Skeletal muscle cell (primary cell): ENCODE results near the gene HLA-DPA1.
"Not testable (repeated sequence)": the region's sequence is repeated elsewhere in the genome, so short reads cannot be mapped to it uniquely, and the experiment has no call there.

Experiments
- DNase-seq: peaks from one replicate; pipeline ENCODE4 v3.0.0-alpha.2; 2010; ENCODE audit warnings: low read depth
- H3K4me3 ChIP-seq: 2 replicates; pipeline ENCODE4 v1.5.1; 2011; ENCODE audit warnings: low read depth, mild to moderate bottlenecking, control low read depth, low read length, moderate library complexity

The HLA-DPA1 gene

GRCh38 chr6:33073431-33073871, at the start of gene HLA-DPA1:
TSS of gene HLA-DPA1 (minus strand) at chr6:33073649.
- H3K4me3 ChIP-seq, result no peak within 1 kb of the TSS
- DNase-seq, result no peak

DNA sequence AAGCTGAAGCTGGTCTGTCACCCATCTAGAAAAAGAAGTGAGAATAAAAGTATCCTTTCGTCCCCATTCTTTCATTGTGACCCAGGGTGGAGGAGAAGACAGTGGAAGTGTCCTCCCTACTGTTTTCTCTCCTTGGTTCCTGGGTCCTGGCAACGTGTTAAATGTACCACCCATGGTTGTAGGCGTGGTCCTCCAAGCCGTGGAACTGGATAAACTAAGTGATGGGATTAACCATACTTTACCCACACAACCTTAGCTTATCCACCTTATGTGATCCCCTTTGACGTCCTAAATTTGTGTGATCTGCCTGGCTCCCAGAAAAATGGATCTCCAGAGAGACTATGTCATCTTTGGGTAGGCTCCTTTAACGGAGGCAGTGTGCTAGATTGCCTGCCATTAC, 49.7 kb upstream of the HLA-DPA1 start:
- no peak overlapping the region for H3K4me3 ChIP-seq
- no peak for DNase-seq

- H3K4me3 ChIP-seq, result no peak overlapping the region
- DNase-seq, result no peak
Measured at GRCh38 chr6:33120001-33120400, 46.6 kb upstream of the HLA-DPA1 start.

DNA sequence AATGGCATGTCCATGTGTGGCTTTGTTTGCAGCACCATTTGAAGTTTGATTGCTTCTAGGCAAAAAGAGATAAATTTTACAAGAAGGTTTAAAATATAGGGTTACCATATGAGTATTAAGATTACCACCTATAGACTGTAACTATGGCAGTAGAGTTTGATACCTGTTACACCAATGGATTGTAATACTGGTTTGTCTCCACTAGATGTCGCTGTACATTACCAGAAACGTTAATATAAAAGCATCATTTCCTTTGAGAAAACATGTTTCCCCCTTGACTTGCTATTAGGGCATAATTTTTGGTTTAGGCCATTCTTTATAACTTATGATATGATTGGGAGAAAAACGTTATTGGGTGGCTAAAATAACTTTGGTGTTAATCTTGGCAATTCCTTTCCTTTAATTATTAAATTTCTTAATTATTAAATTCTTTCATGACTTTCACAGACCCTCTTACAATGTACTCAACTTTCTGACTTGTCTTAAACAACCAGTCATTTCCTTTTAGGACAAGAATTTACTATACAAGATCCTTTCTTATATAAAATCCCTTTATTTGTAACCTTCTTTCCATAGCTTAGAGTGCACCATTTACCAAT, 45.2 kb upstream of the HLA-DPA1 start:
- DNase-seq, result peak; percentile 7

GRCh38 chr6:33117811-33118277, 44.4 kb upstream of the HLA-DPA1 start:
- no peak overlapping the region for H3K4me3 ChIP-seq
- no peak for DNase-seq

More for the DNA sequence above, 45.2 kb upstream of the HLA-DPA1 start:
- H3K4me3 ChIP-seq, result no peak overlapping the region

DNA sequence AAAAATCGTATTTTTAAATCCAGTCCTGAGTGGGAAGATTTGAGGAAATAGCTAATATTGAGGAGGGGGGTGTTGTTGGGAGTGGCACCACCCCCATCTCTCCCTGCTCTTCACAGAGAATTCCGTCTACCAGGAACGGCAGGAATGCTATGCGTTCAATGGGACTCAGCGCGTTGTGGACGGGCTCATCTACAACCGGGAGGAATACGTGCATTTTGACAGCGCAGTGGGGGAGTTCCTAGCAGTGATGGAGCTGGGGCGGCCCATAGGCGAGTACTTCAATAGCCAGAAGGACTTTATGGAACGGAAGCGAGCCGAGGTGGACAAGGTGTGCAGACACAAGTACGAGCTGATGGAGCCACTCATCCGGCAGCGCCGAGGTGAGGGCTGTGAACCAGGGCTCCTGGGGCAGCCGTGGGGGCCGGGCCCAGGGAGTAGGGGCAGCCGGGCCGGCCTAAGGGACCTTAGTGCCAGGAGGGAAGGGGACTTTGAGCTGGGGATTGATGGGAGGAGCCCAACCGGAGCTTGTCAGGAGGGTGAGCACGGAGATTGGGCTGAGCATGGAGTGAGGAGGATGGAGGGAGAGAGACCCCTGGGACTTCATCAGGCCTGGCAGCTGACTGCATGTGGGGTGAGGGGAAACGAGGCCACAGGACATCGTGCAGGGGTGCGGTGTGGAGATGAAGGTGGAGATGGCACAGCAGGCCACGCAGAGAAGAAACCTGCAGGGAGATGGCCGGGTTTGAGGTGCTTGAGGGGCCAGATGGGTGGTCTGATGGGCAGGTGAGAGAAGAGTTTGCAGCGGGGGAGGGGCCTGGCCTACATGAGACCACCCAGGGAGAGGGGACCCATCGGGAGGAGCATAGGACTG, 43.6 kb upstream of the HLA-DPA1 start:
- DNase-seq, result no peak
- no peak overlapping the region for H3K4me3 ChIP-seq

DNA sequence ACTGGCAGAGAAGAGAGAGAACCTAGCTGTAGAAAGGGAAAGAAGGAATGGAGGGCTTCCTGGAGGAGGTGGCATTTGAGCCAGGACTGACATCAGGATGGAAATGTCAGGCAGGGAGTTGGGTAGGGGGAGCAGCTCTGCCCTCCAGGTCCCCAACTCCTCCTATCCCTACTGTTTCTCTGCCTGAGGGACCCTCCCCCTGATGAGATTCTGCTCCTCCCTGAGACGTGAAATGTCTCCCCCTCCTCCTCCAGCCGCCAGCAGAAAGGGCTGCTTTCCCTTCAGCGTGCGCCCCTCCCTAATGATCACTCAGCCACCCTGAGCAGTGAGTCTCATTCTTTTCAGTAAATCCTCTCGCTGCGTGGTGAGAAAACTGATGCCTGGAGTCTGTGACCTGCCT, 43.0 kb upstream of the HLA-DPA1 start:
- H3K4me3 ChIP-seq, result no peak overlapping the region
- DNase-seq, result no peak

DNA sequence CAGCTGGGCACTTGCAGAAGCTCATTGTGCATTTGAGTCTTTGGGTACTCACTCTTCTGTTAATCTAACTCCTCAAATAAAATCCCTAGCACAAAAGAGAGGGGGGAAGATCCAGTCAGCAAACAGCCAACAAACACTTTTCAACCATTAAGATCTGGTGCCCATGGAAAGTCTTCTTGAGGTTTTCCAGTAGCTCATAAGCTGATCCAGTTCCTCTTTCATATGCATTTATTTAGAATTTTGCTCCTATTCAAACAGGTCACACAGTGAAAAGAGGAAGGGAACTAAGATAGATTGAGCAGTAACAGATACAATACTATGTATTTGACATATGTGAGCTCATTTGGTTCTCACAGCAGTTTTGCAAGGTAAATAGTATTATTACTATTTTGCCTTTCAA, 41.0 kb upstream of the HLA-DPA1 start:
- no peak for DNase-seq
- no peak overlapping the region for H3K4me3 ChIP-seq

DNA sequence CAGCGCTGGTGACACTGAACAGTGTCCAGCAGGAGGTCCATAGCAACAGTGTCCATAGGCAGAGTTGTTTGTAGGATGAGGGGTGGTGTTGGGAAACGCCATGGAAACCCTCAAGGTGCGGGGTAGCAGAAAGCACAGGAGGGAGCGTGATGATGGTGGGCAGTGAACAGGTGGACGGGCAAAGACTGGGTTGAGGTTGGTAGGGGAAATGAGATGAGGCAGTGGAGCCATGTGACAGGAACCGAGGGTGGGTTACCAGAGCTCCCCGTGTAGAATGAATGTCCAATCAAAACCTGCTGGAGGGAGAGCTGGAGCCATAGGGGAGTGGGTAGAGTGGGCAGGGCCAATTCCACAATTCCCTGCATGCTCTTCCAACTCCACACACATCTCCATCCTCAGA, 40.3 kb upstream of the HLA-DPA1 start:
- H3K4me3 ChIP-seq, result no peak overlapping the region
- DNase-seq, result no peak

- H3K4me3 ChIP-seq, result no peak overlapping the region
- DNase-seq, result peak; percentile 16
Measured at GRCh38 chr6:33112148-33112547, 38.7 kb upstream of the HLA-DPA1 start.

DNA sequence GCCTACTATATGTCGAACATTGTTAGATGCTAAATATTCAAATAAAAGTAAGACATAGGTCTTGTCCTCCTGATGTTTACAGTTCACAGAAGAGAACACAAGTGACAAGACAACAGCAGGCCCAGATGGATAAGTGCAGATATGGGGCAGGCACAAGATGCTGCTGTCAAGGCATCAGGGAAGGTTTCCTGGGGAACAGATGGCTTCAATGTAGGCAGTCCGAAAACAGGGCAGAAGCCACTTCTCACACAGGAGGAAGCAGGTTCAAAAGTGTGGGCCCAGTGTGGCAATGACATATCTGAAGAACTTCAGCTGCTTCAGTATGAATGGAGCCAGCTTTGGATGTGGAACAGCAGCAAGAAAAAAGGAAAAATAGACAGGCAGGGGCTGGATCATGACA, 34.9 kb upstream of the HLA-DPA1 start:
- H3K4me3 ChIP-seq, result no peak overlapping the region
- no peak for DNase-seq

DNA sequence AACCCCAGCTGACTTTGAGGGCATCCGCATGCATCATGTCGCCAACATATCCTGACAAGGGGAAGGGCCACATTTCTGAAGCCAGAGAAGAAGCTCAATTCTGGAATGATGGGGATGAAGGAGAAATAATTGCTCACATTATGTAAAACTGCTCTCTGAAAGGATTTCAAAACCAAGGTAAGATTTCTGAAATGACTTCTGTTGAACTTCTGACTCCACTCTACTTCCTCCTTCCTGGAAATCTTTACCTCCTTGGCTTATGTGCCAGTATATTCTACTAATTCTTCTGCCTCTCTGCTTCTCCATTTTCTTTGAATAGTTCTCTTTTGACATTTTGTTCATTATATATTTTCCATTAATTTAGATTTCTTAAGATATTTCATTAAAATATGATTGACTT, 34.2 kb upstream of the HLA-DPA1 start:
- no peak for DNase-seq
- no peak overlapping the region for H3K4me3 ChIP-seq

- no peak overlapping the region for H3K4me3 ChIP-seq
- DNase-seq, result no peak
Measured at GRCh38 chr6:33105916-33106871, 32.7 kb upstream of the HLA-DPA1 start.

DNA sequence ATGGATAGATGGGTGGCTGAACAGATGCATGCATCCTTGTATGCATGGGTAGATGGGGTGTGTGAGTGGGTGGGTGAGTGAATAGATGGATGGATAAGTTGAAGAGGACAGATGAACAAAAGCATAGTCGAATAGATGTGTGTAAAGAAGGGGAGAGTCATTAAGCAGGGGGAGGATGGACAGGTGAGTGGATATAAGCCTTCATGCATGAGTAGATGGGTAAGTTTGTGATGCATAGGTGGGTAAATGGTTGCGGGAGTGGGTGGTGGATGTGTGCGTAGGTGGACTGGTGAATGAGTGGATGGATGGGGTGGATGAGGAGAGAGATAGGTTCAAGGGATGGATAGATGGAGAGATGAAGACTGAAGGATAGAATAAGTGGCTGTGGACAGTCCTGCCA, 31.9 kb upstream of the HLA-DPA1 start:
- no peak for DNase-seq
- H3K4me3 ChIP-seq, result no peak overlapping the region

- no peak overlapping the region for H3K4me3 ChIP-seq
Measured at GRCh38 chr6:33104887-33105286, 31.4 kb upstream of the HLA-DPA1 start.

GRCh38 chr6:33103776-33104175, 30.3 kb upstream of the HLA-DPA1 start:
- H3K4me3 ChIP-seq, result no peak overlapping the region
- no peak for DNase-seq

More at GRCh38 chr6:33104887-33105286, 31.4 kb upstream of the HLA-DPA1 start:
- no peak for DNase-seq

GRCh38 chr6:33101121-33101737, 27.8 kb upstream of the HLA-DPA1 start:
- H3K4me3 ChIP-seq, DNase-seq: not testable (repeated sequence)

DNA sequence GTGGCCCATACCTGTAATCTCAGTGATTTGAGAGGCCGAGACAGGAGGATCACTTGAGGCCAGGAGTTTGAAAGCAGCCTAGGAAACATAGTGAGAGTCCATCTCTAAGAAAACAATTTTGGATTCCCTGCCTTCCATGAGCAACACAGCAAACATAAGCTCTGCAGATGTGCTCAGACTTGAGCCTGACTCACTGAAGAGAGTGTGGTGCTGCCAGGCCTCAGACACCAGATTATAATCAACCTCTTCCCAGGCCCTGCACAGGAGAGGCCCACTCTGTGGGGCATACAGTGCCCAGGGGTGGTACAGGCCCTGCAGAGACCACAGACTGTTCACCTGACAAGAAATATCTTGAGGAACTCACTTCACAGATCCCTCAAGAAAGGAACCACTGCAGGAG, 22.2 kb upstream of the HLA-DPA1 start:
- H3K4me3 ChIP-seq, result no peak overlapping the region
- no peak for DNase-seq

GRCh38 chr6:33093855-33094254, 20.4 kb upstream of the HLA-DPA1 start:
- DNase-seq, result no peak

More at GRCh38 chr6:33093855-33094254, 20.4 kb upstream of the HLA-DPA1 start:
- H3K4me3 ChIP-seq, result no peak overlapping the region
